B cell (primary cell): ENCODE data around the gene ZDHHC19.

Source experiments
- EZH2 ChIP-seq: IDR thresholded peaks from 2 replicates; pipeline ENCODE4 v1.6.1; 2012; ENCODE audit warnings: borderline replicate concordance, low read depth, mild to moderate bottlenecking, moderate library complexity, low read length; ENCODE audit not compliant: insufficient read depth, poor library complexity, severe bottlenecking
- TF ChIP-seq, protein P1 (sequence below): fragments of 200-600 bp; IDR thresholded peaks from one replicate; pipeline ENCODE4 v1.8.0; 2022; ENCODE audit warnings: antibody characterized with exemption, mild to moderate bottlenecking

DNA sequence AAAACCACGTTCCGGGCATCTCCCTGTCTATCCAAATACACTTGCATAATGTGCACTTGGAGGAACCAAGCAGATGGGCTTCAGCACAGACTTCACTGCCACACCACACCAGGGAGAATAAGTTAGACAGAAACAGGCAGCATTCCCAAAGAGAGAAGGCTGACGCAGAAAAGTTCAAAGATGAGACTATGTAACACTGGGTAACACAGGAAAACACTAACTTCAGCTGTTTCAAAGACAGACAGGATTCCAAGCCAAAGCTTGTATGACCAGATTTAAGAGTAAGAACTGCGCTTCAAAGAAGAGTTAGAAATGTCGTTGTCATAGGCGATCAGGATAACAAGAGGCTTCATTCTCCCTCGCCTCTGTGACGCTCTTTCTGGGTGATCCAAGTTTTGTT lies 25.0 kb upstream of the ZDHHC19 start:
- TF ChIP-seq, protein P1, sequence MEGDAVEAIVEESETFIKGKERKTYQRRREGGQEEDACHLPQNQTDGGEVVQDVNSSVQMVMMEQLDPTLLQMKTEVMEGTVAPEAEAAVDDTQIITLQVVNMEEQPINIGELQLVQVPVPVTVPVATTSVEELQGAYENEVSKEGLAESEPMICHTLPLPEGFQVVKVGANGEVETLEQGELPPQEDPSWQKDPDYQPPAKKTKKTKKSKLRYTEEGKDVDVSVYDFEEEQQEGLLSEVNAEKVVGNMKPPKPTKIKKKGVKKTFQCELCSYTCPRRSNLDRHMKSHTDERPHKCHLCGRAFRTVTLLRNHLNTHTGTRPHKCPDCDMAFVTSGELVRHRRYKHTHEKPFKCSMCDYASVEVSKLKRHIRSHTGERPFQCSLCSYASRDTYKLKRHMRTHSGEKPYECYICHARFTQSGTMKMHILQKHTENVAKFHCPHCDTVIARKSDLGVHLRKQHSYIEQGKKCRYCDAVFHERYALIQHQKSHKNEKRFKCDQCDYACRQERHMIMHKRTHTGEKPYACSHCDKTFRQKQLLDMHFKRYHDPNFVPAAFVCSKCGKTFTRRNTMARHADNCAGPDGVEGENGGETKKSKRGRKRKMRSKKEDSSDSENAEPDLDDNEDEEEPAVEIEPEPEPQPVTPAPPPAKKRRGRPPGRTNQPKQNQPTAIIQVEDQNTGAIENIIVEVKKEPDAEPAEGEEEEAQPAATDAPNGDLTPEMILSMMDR = no peak
- no peak for TF ChIP-seq EZH2
